K562 (cell line): ENCODE results near the gene UMAD1. TPM values are rescaled to one million over a fixed set of nuclear protein-coding genes. Genes with fewer than 3 reads are reported as not detected.

Experiments used
- ATAC-seq: fragments of 200-7000 bp; cut with Tn5 transposase; 3 replicates; pipeline ENCODE4 v1.9.1; 2020; ENCODE audit warnings: moderate library complexity
- BruUV-seq: library from RNA; stranded (reverse); fragments of 400-500 nt; replicated peaks from 2 replicates; lab custom pipeline; 2021; lab: Mats Ljungman, UMichigan
- CTCF ChIA-PET: fragments of 300-600 bp; formaldehyde crosslinking; extraction: SDS; loops from one replicate; lab custom pipeline; 2021; ENCODE audit warnings: low intra/inter-chr PET ratio; lab: Yijun Ruan, JAX
- POLR2A ChIA-PET: fragments of 300-600, 350-650 bp; sonication (Branson Sonifier 250); formaldehyde crosslinking; extraction: SDS; loops from one replicate; lab custom pipeline; 2021; ENCODE audit warnings: antibody characterized with exemption, inconsistent platforms; lab: Yijun Ruan, JAX
- DNase-seq, 4 experiments: peaks; one replicate each; pipeline versions ENCODE4 v3.0.0 to v3.0.0-alpha.2; 2011 to 2018; ENCODE audit warnings: low spot score in 3 of 4, mixed read lengths in 3 of 4; ENCODE audit errors: extremely low read depth in 1 of 4
- FAIRE-seq: peaks from 2 replicates; lab custom pipeline; 2011; peaks lifted over from hg19 to GRCh38; lab: Jason Lieb, UNC
- H2AFZ ChIP-seq: 2 replicates; pipeline ENCODE4 v1.6.0; 2011; ENCODE audit warnings: low read depth, low read length, control low read depth, inconsistent platforms
- H3K27ac ChIP-seq: fragments of 200-600 bp; 3 replicates; pipeline ENCODE4 v1.8.0; 2011; ENCODE audit warnings: low read depth, mild to moderate bottlenecking, control low read depth, inconsistent platforms, low read length, moderate library complexity, mixed read lengths; ENCODE audit errors: extremely low read depth
- H3K27me3 ChIP-seq, 2 experiments: fragments of 300-600 bp in 1 of 2; 2 replicates in 1 of 2; 3 replicates in 1 of 2; pipeline versions ENCODE4 v1.6.0 to v1.8.0; 2011; ENCODE audit warnings: inconsistent platforms in 2 of 2, low read length in 2 of 2, mild to moderate bottlenecking in 1 of 2, mixed read lengths in 1 of 2, moderate library complexity in 1 of 2; ENCODE audit not compliant: control insufficient read depth in 2 of 2, insufficient read depth in 2 of 2
- H3K36me3 ChIP-seq: fragments of 300-600 bp; 3 replicates; pipeline ENCODE4 v1.8.0; 2011; ENCODE audit warnings: mild to moderate bottlenecking, low read length, inconsistent platforms; ENCODE audit not compliant: control insufficient read depth, insufficient read depth
- H3K4me1 ChIP-seq, 2 experiments: fragments of 200-600 bp in 1 of 2; replicated peaks in 1 of 2; 2 replicates in 1 of 2; 3 replicates in 1 of 2; pipeline versions ENCODE4 v1.5.1 to v1.8.0; 2011; ENCODE audit warnings: inconsistent platforms in 2 of 2, low read length in 2 of 2, mild to moderate bottlenecking in 1 of 2, mixed read lengths in 1 of 2, moderate library complexity in 1 of 2; ENCODE audit not compliant: control insufficient read depth in 2 of 2, insufficient read depth in 2 of 2
- H3K4me2 ChIP-seq: 2 replicates; pipeline ENCODE4 v1.6.1; 2011; ENCODE audit warnings: low read length, control low read depth, inconsistent platforms, mixed read lengths; ENCODE audit not compliant: insufficient read depth
- H3K4me3 ChIP-seq: fragments of 200-600 bp; sonication (generic), shearing (Covaris generic); 2 replicates; pipeline ENCODE4 v1.5.1; 2016; ENCODE audit warnings: control low read depth, inconsistent platforms
- H3K79me2 ChIP-seq: fragments of 200-600 bp; 3 replicates; pipeline ENCODE4 v1.8.0; 2011; ENCODE audit warnings: low read length, inconsistent platforms; ENCODE audit not compliant: control insufficient read depth, insufficient read depth
- H3K9ac ChIP-seq, 2 experiments: 2 replicates each; pipeline versions ENCODE4 v1.6.0 to v1.6.1; 2011; ENCODE audit warnings: low read depth in 2 of 2, low read length in 2 of 2, control low read depth in 1 of 2, inconsistent platforms in 1 of 2, mild to moderate bottlenecking in 1 of 2, mixed read lengths in 1 of 2; ENCODE audit not compliant: insufficient read depth in 1 of 2
- H3K9me1 ChIP-seq: one replicate; pipeline ENCODE4 v1.6.0; 2011; ENCODE audit warnings: inconsistent platforms, mild to moderate bottlenecking, low read length, moderate library complexity; ENCODE audit not compliant: control insufficient read depth, insufficient read depth
- H3K9me3 ChIP-seq: replicated peaks from 2 replicates; pipeline ENCODE4 v1.5.1; 2011; ENCODE audit warnings: low read depth, low read length, inconsistent platforms; ENCODE audit not compliant: control insufficient read depth, insufficient read depth
- H4K20me1 ChIP-seq: replicated peaks from 2 replicates; pipeline ENCODE4 v1.6.1; 2011; ENCODE audit warnings: low read length, inconsistent platforms, mixed read lengths; ENCODE audit not compliant: control insufficient read depth, insufficient read depth
- COPS2 ChIP-seq: fragments of 450-650 bp; conservative IDR thresholded peaks from 2 replicates; pipeline ENCODE4 v1.6.1; 2016; ENCODE audit warnings: mild to moderate bottlenecking, moderate library complexity
- NEUROD1 ChIP-seq: fragments of 150-350 bp; IDR thresholded peaks from 2 replicates; pipeline ENCODE4 v1.6.1; 2014; ENCODE audit warnings: borderline replicate concordance, low read length, low read depth; ENCODE audit not compliant: partially characterized antibody
- SIN3A ChIP-seq, 2 experiments: fragments of 150-350 bp in 1 of 2; IDR thresholded peaks; 2 replicates each; pipeline ENCODE4 v1.6.1; 2011 to 2016; ENCODE audit warnings: borderline replicate concordance in 2 of 2, low read depth in 2 of 2, low read length in 2 of 2, mild to moderate bottlenecking in 2 of 2, moderate library complexity in 2 of 2; ENCODE audit not compliant: control insufficient read depth in 1 of 2
- SMARCA5 ChIP-seq: fragments of 450-650 bp; IDR thresholded peaks from 2 replicates; pipeline ENCODE4 v1.6.1; 2016
- SMARCE1 ChIP-seq: fragments of 450-650 bp; IDR thresholded peaks from 2 replicates; pipeline ENCODE4 v1.7.1; 2016; ENCODE audit warnings: mild to moderate bottlenecking
- SNIP1 ChIP-seq: fragments of 450-650 bp; IDR thresholded peaks from 2 replicates; pipeline ENCODE4 v1.7.1; 2017; ENCODE audit warnings: low read depth, mild to moderate bottlenecking
- SRSF1 ChIP-seq: fragments of 200-400 bp; formaldehyde crosslinking; IDR thresholded peaks from 2 replicates; pipeline ENCODE4 v1.6.1; 2017; ENCODE audit warnings: mild to moderate bottlenecking, low read depth, low read length, moderate library complexity
- ZNF354B ChIP-seq: fragments of 250-450 bp; sonication (Bioruptor Pico); IDR thresholded peaks from 2 replicates; pipeline ENCODE4 v1.4.0; 2020
- ZSCAN29 ChIP-seq: fragments of 450-650 bp; IDR thresholded peaks from 2 replicates; pipeline ENCODE4 v1.6.1; 2017
- WGBS: fragments of 100-300 bp; shearing (Covaris generic); methylation state at CpG from one replicate; pipeline ENCODE4 v1.1.6; 2016; ENCODE audit warnings: low coverage, mixed read lengths; ENCODE audit not compliant: insufficient coverage; ENCODE audit errors: missing lambda C conversion rate; 5-methylcytosine and 5-hydroxymethylcytosine counted together
- in situ Hi-C: fragments of 300-500 bp; cut with MboI; formaldehyde crosslinking; loops from 4 replicates; pipeline ENCODE4 v1.15.0; 2018; ENCODE audit warnings: inconsistent platforms, mixed read lengths
- intact Hi-C: fragments of 100-400 bp; cut with micrococcal nuclease; formaldehyde crosslinking; loops from 2 replicates; pipeline ENCODE4 v1.14.2; 2022
- polyA plus RNA-seq, 8 experiments: library from polyadenylated mRNA; depleted of rRNA in 4 of 8; stranded (reverse) in 5 of 8; unstranded in 3 of 8; fragments of >200 nt; fragmentation: Nextera tagmentation in 2 of 8; fragmentation: Illumina TruSeq in 1 of 8; extraction: Ambion mirVana in 2 of 8; extraction: Trizol in 1 of 8; gene quantifications; 2 replicates each; pipeline versions ENCODE4 v1.2.1 to v1.2.3, GENCODE V29; 2011 to 2014; ENCODE audit warnings: inconsistent platforms in 1 of 8, missing spikeins in 1 of 8
- total RNA-seq, 7 experiments: library from RNA; depleted of rRNA in 6 of 7; stranded (reverse); fragments of >200 nt in 6 of 7; fragmentation: Illumina TruSeq in 2 of 7; extraction: Trizol in 2 of 7; gene quantifications; 2 replicates each; pipeline versions ENCODE4 v1.2.1 to v1.2.3, GENCODE V29; 2011 to 2021; ENCODE audit warnings: low replicate concordance in 1 of 7

UMAD1 gene
- total and polyA plus RNA-seq, 9 of the 15 experiments (the other 6 are each of a cell fraction or from before 2014, with no cell fraction given), result 9.0 to 26.7 (median 13.3) TPM

- TF ChIP-seq COPS2 (no peak), SRSF1 (no peak), NEUROD1 (no peak), SNIP1 (no peak), ZNF354B (no peak), SIN3A (IDR thresholded peaks at IDR 0.05; ENCODE audit: borderline replicate concordance in 2 of 2, control insufficient read depth in 1 of 2, low read depth in 2 of 2, low read length in 2 of 2) (no peak), ZSCAN29 (no peak)
These were observed 210.8 kb downstream of the UMAD1 start (continued) for GRCh38 chr7:7851381-7851780.

GRCh38 chr7:7851991-7852390 is 211.4 kb downstream of the UMAD1 start:
- no peak overlapping the region for H2AFZ ChIP-seq
- H3K36me3 ChIP-seq, result no peaks in the 10 kb centered on the region
- intact Hi-C loops (no loop called here), in situ Hi-C loops (no loop called here)
- no peak overlapping the region for H3K4me2 ChIP-seq
- no peak overlapping the region for H3K4me3 ChIP-seq
- H3K27ac ChIP-seq, result no peak overlapping the region
- ChIA-PET CTCF (no interaction called here), POLR2A (no interaction called here)
- H3K4me1 ChIP-seq, result no peaks in the 10 kb centered on the region
- ATAC-seq (no peak), DNase-seq (no peak), FAIRE-seq (no peak)
- H3K27me3 ChIP-seq, result no peaks in the 10 kb centered on the region
- no peak overlapping the region for H3K9ac ChIP-seq
- no peaks in the 10 kb centered on the region for H3K9me1 ChIP-seq
- no peaks in the 10 kb centered on the region for H4K20me1 ChIP-seq
- no TSS peak for BruUV-seq
- peaks cover 5% of the 10 kb centered on the region for H3K9me3 ChIP-seq
- H3K79me2 ChIP-seq, result no peaks in the 10 kb centered on the region
- WGBS, result 4% methylated on average over 3 of the region's 3 CpGs
- TF ChIP-seq ZSCAN29 (no peak), SMARCE1 (no peak), SMARCA5 (no peak)
